ENCODE measurements around the gene EFCC1. TPM values are rescaled to one million over a fixed set of nuclear protein-coding genes. Genes with fewer than 3 reads are reported as not detected.

The EFCC1 gene
- total RNA-seq, 1 donor from 2014 or later: not detected

- Histone ChIP-seq H3K27me3 (ENCODE audit: control insufficient read depth, insufficient read depth, low read length) (peaks cover 37% of the 10 kb centered on the region), H3K36me3 (ENCODE audit: control insufficient read depth, insufficient read depth, low read length) (no peaks in the 10 kb centered on the region), H3K4me3 (ENCODE audit: low read depth, low read length) (no peak overlapping the region)
- TF ChIP-seq, protein P1, sequence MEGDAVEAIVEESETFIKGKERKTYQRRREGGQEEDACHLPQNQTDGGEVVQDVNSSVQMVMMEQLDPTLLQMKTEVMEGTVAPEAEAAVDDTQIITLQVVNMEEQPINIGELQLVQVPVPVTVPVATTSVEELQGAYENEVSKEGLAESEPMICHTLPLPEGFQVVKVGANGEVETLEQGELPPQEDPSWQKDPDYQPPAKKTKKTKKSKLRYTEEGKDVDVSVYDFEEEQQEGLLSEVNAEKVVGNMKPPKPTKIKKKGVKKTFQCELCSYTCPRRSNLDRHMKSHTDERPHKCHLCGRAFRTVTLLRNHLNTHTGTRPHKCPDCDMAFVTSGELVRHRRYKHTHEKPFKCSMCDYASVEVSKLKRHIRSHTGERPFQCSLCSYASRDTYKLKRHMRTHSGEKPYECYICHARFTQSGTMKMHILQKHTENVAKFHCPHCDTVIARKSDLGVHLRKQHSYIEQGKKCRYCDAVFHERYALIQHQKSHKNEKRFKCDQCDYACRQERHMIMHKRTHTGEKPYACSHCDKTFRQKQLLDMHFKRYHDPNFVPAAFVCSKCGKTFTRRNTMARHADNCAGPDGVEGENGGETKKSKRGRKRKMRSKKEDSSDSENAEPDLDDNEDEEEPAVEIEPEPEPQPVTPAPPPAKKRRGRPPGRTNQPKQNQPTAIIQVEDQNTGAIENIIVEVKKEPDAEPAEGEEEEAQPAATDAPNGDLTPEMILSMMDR (IDR thresholded peaks at IDR 0.05; ENCODE audit: insufficient read depth, low read length, poor library complexity, severe bottlenecking): no peak
- no peak for DNase-seq (ENCODE audit: low read depth)
Measured at GRCh38 chr3:129036222-129037092, 35.4 kb downstream of the EFCC1 start.

DNA sequence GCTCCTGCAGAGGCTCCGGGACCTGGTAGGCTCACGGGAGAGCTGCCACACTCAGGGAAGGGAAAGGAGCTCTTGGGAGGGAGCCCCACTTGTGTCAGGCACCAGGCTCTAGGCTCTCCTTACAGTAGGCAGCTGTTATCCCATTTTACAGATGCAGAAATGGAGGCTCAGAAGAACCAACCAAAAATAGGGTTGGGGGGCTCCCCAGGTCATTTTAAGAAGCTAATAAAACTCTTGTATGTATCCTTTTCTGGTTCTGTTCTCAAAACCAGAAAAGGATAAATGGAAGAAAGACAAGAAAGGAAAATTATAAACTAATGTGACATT, 36.0 kb downstream of the EFCC1 start:
- peaks cover 37% of the 10 kb centered on the region for H3K27me3 ChIP-seq (ENCODE audit: control insufficient read depth, insufficient read depth, low read length)
- no peak for DNase-seq (ENCODE audit: low read depth)
- TF ChIP-seq, protein P1 (IDR thresholded peaks at IDR 0.05; ENCODE audit: insufficient read depth, low read length, poor library complexity, severe bottlenecking): no peak

DNA sequence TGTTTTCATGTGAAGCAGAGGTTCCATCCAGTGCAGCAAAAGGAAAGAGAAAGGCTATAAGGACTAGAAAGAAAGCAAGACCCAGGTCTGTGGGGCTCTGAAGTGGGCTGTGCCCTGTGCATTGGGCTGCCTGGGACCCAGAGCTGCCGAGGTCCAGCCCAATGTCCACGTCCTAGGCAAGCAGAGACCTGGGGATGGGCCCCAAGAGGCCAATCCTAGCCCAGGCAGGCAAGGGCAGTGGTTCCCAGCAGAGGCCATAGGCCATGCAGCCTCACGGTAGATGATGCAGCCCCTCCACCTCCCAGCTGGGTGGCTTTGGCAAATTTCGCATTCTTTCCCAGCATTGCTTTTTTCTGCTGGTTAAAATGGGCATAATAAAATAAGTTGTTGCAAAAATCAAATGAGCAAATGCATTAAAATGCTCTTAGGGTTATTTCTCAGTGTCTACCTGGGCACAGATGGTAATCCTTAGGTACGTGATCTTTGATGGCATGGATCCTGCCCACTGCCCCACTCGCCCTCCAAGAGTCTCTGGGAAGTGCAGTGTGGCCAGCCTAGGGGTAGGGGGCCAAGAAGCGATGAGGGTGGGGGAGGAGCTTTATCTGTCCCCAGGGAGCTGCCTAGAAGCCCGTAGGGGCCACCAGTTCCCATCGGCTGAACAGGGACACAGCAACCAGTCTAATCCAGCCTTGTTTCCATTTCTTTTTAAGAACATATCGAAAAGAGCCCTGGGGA, 37.2 kb downstream of the EFCC1 start:
- Histone ChIP-seq H3K36me3 (ENCODE audit: control insufficient read depth, insufficient read depth, low read length) (no peaks in the 10 kb centered on the region), H3K4me3 (ENCODE audit: low read depth, low read length) (no peak overlapping the region), H3K27me3 (ENCODE audit: control insufficient read depth, insufficient read depth, low read length) (peaks cover 35% of the 10 kb centered on the region)
- no peak for DNase-seq (ENCODE audit: low read depth)
- TF ChIP-seq, protein P1 (IDR thresholded peaks at IDR 0.05; ENCODE audit: insufficient read depth, low read length, poor library complexity, severe bottlenecking): no peak

More for the DNA sequence above, 36.0 kb downstream of the EFCC1 start:
- Histone ChIP-seq H3K4me3 (ENCODE audit: low read depth, low read length) (no peak overlapping the region), H3K36me3 (ENCODE audit: control insufficient read depth, insufficient read depth, low read length) (no peaks in the 10 kb centered on the region)

- TF ChIP-seq, protein P1 (IDR thresholded peaks at IDR 0.05; ENCODE audit: insufficient read depth, low read length, poor library complexity, severe bottlenecking): no peak
- H3K36me3 ChIP-seq (ENCODE audit: control insufficient read depth, insufficient read depth, low read length): no peaks in the 10 kb centered on the region
- H3K4me3 ChIP-seq (ENCODE audit: low read depth, low read length): no peak overlapping the region
- DNase-seq (ENCODE audit: low read depth): no peak
- peaks cover 31% of the 10 kb centered on the region for H3K27me3 ChIP-seq (ENCODE audit: control insufficient read depth, insufficient read depth, low read length)
Measured at GRCh38 chr3:129039271-129040038, 38.4 kb downstream of the EFCC1 start.

GRCh38 chr3:129040039-129040336, 38.9 kb downstream of the EFCC1 start:
- TF ChIP-seq, protein P1 (IDR thresholded peaks at IDR 0.05; ENCODE audit: insufficient read depth, low read length, poor library complexity, severe bottlenecking): no peak
- peaks cover 31% of the 10 kb centered on the region for H3K27me3 ChIP-seq (ENCODE audit: control insufficient read depth, insufficient read depth, low read length)
- no peaks in the 10 kb centered on the region for H3K36me3 ChIP-seq (ENCODE audit: control insufficient read depth, insufficient read depth, low read length)
- H3K4me3 ChIP-seq (ENCODE audit: low read depth, low read length): no peak overlapping the region
- DNase-seq (ENCODE audit: low read depth): no peak

All from kidney epithelial cell (primary cell).